HG03039 (cell line): Measurements from ENCODE around the gene SCAPER.

Experiments used
- ATAC-seq: cut with Tn5 transposase; IDR thresholded peaks from one replicate; pipeline ENCODE4 v1.9.1; 2021; ENCODE audit warnings: mild to moderate bottlenecking, moderate library complexity; ENCODE audit not compliant: unreplicated experiment

SCAPER gene

GRCh38 chr15:76377751-76378150 lies 527.4 kb downstream of the SCAPER start:
- ATAC-seq, result no peak

GRCh38 chr15:76377217-76377616 lies 527.9 kb downstream of the SCAPER start:
- ATAC-seq, result no peak

- no peak for ATAC-seq
These were observed 528.3 kb downstream of the SCAPER start for GRCh38 chr15:76376816-76377215.

- ATAC-seq, result no peak
These were observed 529.1 kb downstream of the SCAPER start for GRCh38 chr15:76376029-76376428.

- no peak for ATAC-seq
These were observed 537.0 kb downstream of the SCAPER start for GRCh38 chr15:76368122-76368621.

GRCh38 chr15:76366714-76367113 lies 538.4 kb downstream of the SCAPER start:
- ATAC-seq, result no peak

GRCh38 chr15:76363251-76363650 lies 541.9 kb downstream of the SCAPER start:
- no peak for ATAC-seq

- no peak for ATAC-seq
These were observed 544.7 kb downstream of the SCAPER start for GRCh38 chr15:76360416-76360815.

- no peak for ATAC-seq
These were observed 546.0 kb downstream of the SCAPER start for GRCh38 chr15:76359152-76359551.

- no peak for ATAC-seq
These were observed 546.7 kb downstream of the SCAPER start for GRCh38 chr15:76358453-76358852.

GRCh38 chr15:76354823-76355440 lies 550.2 kb downstream of the SCAPER start:
- ATAC-seq, result no peak

- no peak for ATAC-seq
These were observed 551.2 kb downstream of the SCAPER start for GRCh38 chr15:76353903-76354302.

- no peak for ATAC-seq
These were observed 552.0 kb downstream of the SCAPER start for GRCh38 chr15:76353023-76353577.

- ATAC-seq, result no peak
These were observed 555.7 kb downstream of the SCAPER start for GRCh38 chr15:76349301-76350070.

- ATAC-seq, result no peak
These were observed 557.6 kb downstream of the SCAPER start for GRCh38 chr15:76347482-76348055.

GRCh38 chr15:76346669-76347481 lies 558.3 kb downstream of the SCAPER start:
- ATAC-seq, result no peak

GRCh38 chr15:76345880-76346668 lies 559.1 kb downstream of the SCAPER start:
- no peak for ATAC-seq

GRCh38 chr15:76345583-76345879 lies 559.6 kb downstream of the SCAPER start:
- no peak for ATAC-seq

- no peak for ATAC-seq
These were observed 560.1 kb downstream of the SCAPER start for GRCh38 chr15:76344893-76345582.
